NCI-H1105 (cell line): ENCODE measurements around the gene RFK.
"Not testable (repeated sequence)": the region's sequence is repeated elsewhere in the genome, so short reads cannot be mapped to it uniquely, and the experiment has no call there.

Experiments
- DNase-seq: peaks from one replicate; lab custom pipeline; 2025; lab: John Stamatoyannopoulos, UW

Gene RFK

GRCh38 chr9:76394195-76394959, at the start of gene RFK:
RFK (minus strand) TSS chr9:76394426; CDS start chr9:76394171, 255 bp downstream.
- peak; percentile 81 for DNase-seq

GRCh38 chr9:76443887-76444286, 49.7 kb upstream of the RFK start:
- no peak for DNase-seq

GRCh38 chr9:76441551-76442322, 47.5 kb upstream of the RFK start:
- DNase-seq, result no peak

- no peak for DNase-seq
Observed at GRCh38 chr9:76438841-76439588, 44.8 kb upstream of the RFK start.

DNA sequence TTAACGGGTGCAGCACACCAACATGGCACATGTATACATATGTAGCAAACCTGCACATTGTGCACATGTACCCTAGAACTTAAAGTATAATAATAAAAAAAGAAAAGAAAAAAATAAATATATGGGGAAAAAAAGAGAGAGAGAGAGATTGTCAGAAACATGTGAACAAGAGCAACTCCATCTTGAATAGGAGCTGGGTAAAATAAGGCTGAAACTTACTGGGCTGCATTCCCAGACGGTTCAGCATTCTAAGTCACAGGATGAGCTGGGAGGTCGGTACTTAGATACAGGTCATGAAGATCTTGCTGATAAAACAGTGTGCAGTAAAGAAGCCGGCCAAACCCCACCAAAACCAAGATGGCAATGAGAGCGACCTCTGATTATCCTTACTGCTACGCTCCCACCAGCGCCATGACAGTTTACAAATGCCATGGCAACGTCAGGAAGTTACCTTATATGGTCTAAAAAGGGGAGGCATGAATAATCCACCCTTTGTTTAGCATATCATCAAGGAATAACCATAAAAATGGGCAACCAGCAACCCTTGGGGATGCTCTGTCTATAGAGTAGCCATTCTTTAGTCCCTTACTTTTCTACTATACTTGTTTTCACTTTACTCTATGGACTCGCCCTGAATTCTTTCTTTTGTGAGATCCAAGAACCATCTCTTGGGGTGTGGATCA, 42.9 kb upstream of the RFK start:
- DNase-seq, result not testable (repeated sequence)

DNA sequence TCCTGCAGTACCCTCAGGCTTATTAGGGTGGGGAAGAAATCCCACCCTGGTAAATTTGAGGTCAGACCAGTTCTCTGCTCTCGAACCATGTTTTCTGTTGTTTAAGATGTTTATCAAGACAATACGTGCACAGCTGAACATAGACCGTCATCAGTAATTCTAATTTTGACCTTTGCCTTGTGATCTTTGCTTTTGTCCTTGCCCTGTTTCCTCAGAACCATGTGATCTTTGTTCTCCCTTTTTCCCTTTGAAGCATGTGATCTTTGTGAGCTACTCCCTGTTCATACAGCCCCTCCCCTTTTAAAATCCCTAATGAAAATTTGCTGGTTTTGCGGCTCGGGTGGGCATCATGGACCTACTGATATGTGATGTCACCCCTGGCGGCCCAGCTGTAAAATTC, 40.7 kb upstream of the RFK start:
- DNase-seq, result not testable (repeated sequence)

- DNase-seq, result no peak
Observed at GRCh38 chr9:76433836-76434235, 39.6 kb upstream of the RFK start.

GRCh38 chr9:76433406-76433805, 39.2 kb upstream of the RFK start:
- no peak for DNase-seq

GRCh38 chr9:76431601-76432000, 37.4 kb upstream of the RFK start:
- DNase-seq, result no peak

- no peak for DNase-seq
Observed at GRCh38 chr9:76426807-76427419, 32.7 kb upstream of the RFK start.

GRCh38 chr9:76425677-76426453, 31.6 kb upstream of the RFK start:
- DNase-seq, result no peak

GRCh38 chr9:76424491-76424890, 30.3 kb upstream of the RFK start:
- no peak for DNase-seq

- no peak for DNase-seq
Observed at GRCh38 chr9:76423216-76424177, 29.3 kb upstream of the RFK start.

DNA sequence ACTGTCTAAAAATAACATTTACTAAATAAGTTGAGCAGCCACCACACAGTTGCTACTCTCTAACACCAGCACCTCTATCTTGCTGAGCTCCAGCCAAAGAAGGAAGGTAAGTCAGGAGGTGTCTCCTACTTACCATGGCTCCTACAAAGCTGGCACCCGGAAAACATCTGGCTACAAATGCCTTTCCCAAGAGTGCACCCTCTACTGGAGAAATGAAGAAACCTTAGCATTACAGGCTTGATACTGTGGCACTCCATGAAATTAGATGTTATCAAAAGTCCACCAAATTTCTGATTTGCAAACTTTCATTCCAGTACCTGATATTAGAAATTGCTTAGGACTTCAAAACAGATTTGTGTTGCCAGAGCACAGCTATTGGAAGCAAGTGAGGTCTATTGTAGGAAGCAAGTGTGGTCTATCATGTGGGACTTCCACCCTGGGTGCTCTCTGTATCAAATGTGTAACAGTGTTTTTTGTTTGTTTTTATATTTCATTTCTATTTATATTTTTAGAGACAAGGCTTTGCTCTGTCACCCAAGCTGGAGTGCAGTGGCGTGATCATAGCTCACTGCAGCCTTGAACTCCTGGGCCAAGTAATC, 25.7 kb upstream of the RFK start:
- DNase-seq, result no peak

DNA sequence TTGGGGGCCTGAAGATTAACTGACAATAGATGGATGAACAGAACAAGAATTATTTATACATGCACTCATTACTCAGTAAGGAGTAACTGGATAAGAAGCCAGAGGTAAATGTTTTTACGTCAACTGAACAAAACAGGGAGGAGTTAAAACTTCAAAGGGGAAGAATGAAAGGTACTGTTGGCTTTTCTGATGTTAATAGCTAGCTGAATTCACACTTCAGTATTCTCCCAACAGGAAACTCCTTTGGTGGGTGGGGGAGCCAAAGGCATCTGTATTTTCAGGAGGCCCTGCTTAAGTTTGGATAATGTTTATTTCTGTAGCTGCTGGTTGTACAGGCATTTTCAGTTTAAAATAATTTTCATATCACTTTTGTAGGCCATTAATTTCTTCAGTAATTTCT, 23.2 kb upstream of the RFK start:
- DNase-seq, result no peak

DNA sequence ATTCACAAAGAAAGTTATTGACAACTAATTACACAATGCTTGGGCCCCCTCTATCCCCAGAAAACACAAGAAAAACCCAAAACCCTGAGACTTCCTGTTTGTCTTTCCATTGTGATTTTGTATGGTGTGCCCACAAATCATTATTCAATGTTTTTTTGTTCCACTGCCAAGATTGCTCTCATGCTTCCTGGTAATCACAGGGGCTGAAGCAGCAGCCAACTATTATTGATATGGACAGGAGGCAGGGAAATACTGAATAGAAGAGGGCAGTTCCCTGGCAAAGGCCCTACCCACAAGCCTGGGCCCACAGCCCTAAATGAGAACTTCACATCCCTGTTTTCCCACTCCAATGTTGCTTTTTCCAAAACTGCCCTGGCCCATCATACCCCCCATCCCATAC, 21.5 kb upstream of the RFK start:
- peak; percentile 24 for DNase-seq

GRCh38 chr9:76415154-76415553, 20.9 kb upstream of the RFK start:
- DNase-seq, result no peak

GRCh38 chr9:76414661-76415060, 20.4 kb upstream of the RFK start:
- no peak for DNase-seq

- DNase-seq, result no peak
Observed at GRCh38 chr9:76413658-76414057, 19.4 kb upstream of the RFK start.
